ENCODE results near the gene SIGLEC1.

Gene SIGLEC1

DNA sequence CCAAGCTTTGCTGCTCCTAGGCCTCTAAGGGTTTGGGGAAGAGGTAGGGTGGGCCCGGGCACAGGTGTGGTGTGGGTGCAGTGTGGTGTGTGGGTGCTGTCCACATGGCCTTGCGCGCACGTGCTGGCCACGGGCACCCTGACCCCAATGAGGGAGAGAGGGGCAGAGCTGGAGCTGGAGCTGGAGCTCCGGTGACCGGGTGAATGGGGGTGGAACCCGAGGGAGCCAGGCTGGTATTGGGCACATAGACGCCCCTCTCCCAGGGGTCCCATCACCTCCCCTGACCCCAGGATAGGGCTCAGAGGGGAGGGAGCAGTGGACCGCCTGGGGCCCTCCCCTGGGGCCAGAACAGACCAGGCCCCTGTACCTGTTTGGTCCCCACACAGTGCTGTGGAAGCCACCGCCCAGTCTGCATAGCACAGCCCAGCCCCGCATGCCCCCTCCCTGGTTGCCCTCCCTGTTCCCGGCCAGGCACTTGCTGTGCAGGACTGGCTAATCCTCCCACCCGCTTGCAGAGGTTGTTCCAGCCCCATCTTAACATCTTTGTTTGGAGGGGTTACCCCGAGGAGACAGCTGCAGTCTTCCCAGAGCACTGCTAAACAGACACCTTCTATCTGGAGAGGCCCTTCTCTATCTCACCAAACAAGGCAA, 31.6 kb downstream of the SIGLEC1 start:
- Histone ChIP-seq H3K36me3 (no peaks in the 10 kb centered on the region), H3K27me3 (no peaks in the 10 kb centered on the region), H3K9me3 (no peaks in the 10 kb centered on the region), H3K4me1 (peaks cover 0 to 62% (median 48%) of the 10 kb centered on the region in 4 donors), H3K4me3 (peak overlapping the region; percentile 61 to 84), H3K27ac (peak overlapping the region; percentile 82 to 90)
- TF ChIP-seq, protein P1, sequence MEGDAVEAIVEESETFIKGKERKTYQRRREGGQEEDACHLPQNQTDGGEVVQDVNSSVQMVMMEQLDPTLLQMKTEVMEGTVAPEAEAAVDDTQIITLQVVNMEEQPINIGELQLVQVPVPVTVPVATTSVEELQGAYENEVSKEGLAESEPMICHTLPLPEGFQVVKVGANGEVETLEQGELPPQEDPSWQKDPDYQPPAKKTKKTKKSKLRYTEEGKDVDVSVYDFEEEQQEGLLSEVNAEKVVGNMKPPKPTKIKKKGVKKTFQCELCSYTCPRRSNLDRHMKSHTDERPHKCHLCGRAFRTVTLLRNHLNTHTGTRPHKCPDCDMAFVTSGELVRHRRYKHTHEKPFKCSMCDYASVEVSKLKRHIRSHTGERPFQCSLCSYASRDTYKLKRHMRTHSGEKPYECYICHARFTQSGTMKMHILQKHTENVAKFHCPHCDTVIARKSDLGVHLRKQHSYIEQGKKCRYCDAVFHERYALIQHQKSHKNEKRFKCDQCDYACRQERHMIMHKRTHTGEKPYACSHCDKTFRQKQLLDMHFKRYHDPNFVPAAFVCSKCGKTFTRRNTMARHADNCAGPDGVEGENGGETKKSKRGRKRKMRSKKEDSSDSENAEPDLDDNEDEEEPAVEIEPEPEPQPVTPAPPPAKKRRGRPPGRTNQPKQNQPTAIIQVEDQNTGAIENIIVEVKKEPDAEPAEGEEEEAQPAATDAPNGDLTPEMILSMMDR (IDR thresholded peaks at IDR 0.05) = no peak
- DNase-seq = no peak
- intact Hi-C loops (cut with DNase I; ENCODE audit: low total_unique reads) = no loop called here

DNA sequence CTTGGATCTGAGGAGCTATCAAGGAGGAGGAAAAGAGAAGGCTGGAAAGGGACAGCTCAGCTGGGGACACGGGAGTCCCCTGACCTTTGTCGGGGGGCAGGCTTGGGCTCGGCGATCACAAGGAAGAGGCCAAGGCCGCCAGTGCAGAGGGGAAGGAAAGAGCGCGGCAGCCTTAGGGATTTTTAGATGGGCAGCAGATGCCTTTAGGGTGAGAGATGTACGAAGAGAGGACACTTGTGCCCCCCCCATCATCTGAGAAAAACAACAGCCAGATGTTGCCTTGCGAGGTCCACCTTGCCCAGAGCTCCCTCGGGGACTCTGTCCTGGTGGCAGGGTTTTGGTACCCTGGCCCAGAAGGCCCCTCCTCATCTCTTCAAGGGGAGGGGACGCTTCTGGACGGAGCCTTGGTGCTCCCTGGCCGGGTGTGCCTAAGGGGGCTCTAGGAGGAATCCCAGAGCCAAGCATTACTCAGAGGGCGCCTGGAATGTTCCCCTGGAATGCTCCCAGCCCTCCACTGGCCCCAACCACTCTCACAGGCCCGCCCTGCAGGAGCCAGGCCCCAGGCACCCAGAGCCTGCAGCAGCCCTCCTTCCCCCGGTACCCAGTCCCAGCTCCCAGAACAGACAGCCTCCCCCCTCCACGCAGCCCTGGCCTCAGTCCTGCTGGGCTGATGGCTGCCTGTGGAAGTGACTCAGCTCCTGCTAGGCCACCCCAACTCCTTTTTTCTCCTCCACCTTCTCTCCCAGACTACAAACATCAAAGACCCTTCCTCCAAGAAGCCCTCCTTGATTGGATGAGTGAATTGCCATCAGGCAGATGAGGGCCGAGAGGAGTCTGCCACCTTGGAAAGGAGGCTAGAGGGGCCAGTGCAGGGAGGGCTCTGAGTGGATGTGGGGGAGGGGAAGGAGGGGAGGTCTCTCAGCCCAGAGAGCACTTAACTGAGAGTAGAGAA, 32.4 kb downstream of the SIGLEC1 start:
- peak; percentile 76 to 87 for DNase-seq
- Histone ChIP-seq H3K4me1 (peaks cover 0 to 62% (median 48%) of the 10 kb centered on the region in 4 donors), H3K27ac (peak overlapping the region; percentile 82 to 90), H3K4me3 (peak overlapping the region; percentile 61 to 84), H3K9me3 (no peaks in the 10 kb centered on the region), H3K27me3 (no peaks in the 10 kb centered on the region), H3K36me3 (peaks cover 0 to 5% (median 3%) of the 10 kb centered on the region in 3 donors)
- intact Hi-C loops (cut with DNase I; ENCODE audit: low total_unique reads) = loop anchor here (5.0 to 10.0 kb wide), 2 partner anchors 97 to 165 kb away; partner anchors contain the start of gene MAVS
- TF ChIP-seq, protein P1 (IDR thresholded peaks at IDR 0.05) = no peak

DNA sequence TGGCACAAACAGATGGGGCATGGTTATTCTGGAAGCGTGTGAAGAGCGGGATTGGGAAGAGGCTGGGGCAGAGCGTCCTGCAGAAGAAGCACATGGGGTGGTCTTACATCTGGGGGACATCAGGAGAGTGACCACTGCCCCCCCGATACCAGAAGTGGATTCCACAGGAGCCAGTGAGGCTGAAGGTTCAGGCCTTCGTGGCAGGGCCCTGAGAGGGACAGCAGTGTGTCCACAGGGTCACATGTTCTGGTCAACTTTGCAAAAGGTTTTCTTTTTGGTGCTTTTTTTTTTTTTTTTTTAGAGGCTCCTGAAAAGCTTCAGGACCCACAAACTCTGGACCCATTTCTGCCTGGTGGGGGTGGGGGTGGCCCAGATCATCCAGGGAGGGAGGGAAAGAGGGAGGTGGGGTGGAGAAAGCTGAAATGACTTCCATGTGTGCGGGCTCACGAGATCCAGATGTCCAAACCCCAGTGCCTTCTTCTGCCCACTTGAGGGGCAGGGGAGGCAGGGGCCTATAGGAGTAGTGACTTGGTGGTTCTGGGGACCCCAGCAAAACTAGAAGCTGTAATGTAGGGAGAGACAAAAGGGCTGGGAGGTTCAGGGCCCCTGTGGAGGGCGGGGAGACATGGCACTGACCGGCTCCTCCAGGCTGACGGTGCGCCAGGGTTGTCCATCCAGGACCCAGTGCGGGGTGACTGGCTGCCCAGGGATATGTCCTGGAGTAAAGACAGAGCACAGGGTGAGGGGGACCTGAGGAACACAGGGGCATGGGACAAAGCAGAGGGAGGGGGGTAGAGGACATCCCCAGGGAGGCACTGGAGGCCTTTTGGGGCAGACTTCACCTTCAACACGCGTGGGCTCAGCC, 33.3 kb downstream of the SIGLEC1 start:
- no peak for DNase-seq
- Histone ChIP-seq H3K36me3 (peaks cover 0 to 12% (median 8%) of the 10 kb centered on the region in 3 donors), H3K9me3 (no peaks in the 10 kb centered on the region), H3K27ac (peak overlapping the region; percentile 82 to 90), H3K4me1 (peaks cover 0 to 62% (median 48%) of the 10 kb centered on the region in 4 donors), H3K27me3 (no peaks in the 10 kb centered on the region), H3K4me3 (peak overlapping the region in 1 of 2 donors; percentile 84)
- intact Hi-C loops (cut with DNase I; ENCODE audit: low total_unique reads) = loop anchor here (5.0 to 10.0 kb wide), 2 partner anchors 98 to 166 kb away; partner anchors contain the start of gene MAVS
- TF ChIP-seq, protein P1 (IDR thresholded peaks at IDR 0.05) = no peak

DNA sequence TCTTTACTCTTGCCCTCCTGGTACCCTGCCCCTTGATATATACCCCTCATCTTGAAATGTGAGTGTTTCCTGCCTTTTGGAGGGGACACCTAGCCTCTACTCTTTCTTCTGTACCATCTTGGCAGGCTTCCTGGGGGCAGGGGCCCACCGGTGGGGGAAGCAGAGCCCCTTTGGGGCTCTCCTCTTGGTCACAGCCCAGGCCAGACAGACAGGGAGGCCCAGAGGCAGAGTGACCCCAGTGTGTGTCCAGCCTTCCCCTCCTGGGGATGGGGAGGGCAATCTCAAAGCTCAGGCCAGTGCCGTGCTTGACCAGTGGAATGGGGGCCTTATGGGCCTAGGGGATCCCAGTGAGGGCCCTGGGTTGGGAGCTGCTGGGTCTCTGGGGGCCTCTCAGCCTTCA, 34.2 kb downstream of the SIGLEC1 start:
- H3K27me3 ChIP-seq = no peaks in the 10 kb centered on the region

More for the DNA sequence above, 34.2 kb downstream of the SIGLEC1 start:
- peak overlapping the region; percentile 82 to 90 for H3K27ac ChIP-seq
- H3K4me3 ChIP-seq = no peak overlapping the region
- H3K36me3 ChIP-seq = peaks cover 0 to 21% (median 17%) of the 10 kb centered on the region in 3 donors
- TF ChIP-seq, protein P1 (IDR thresholded peaks at IDR 0.05) = no peak
- no peaks in the 10 kb centered on the region for H3K9me3 ChIP-seq
- H3K4me1 ChIP-seq = peaks cover 0 to 62% (median 48%) of the 10 kb centered on the region in 4 donors
- intact Hi-C loops (cut with DNase I; ENCODE audit: low total_unique reads) = loop anchor here (5.0 to 10.0 kb wide), 2 partner anchors 99 to 167 kb away; partner anchors contain the start of gene MAVS
- DNase-seq = no peak
